Adrenal gland (tissue), 12 donors: ENCODE results near the gene ZNF554. TPM values are rescaled to one million over a fixed set of nuclear protein-coding genes. Genes with fewer than 3 reads are reported as not detected.

Source experiments
- DNase-seq, 7 donors: peaks; one replicate each; pipeline ENCODE4 v3.0.0-alpha.2; 2019 to 2020
- H3K27ac ChIP-seq, 5 donors: fragments of 200-600 bp; sonication (generic) in 4 of 5; 1 replicate in 3 of 5; 2 replicates in 2 of 5; pipeline versions ENCODE4 v1.5.1 to v1.8.0; 2016 to 2020; ENCODE audit warnings: mild to moderate bottlenecking in 1 of 5
- H3K27me3 ChIP-seq: fragments of 200-600 bp; 2 replicates; pipeline ENCODE4 v1.8.0; 2021
- H3K36me3 ChIP-seq, 2 donors: fragments of 200-600 bp; replicated peaks in 1 of 2; 1 replicate in 1 of 2; 2 replicates in 1 of 2; pipeline versions ENCODE4 v1.5.1 to v1.8.0; 2018 to 2022
- H3K4me1 ChIP-seq, 2 donors: fragments of 200-600 bp; replicated peaks in 1 of 2; 1 replicate in 1 of 2; 2 replicates in 1 of 2; pipeline versions ENCODE4 v1.5.1 to v1.8.0; 2018 to 2021
- H3K4me3 ChIP-seq, 4 donors: fragments of 200-600 bp; sonication (generic) in 3 of 4; one replicate each; pipeline ENCODE4 v1.5.1; 2016 to 2018
- H3K9me3 ChIP-seq, 3 donors: fragments of 200-600 bp; sonication (generic) in 1 of 3; replicated peaks in 1 of 3; 1 replicate in 2 of 3; 2 replicates in 1 of 3; pipeline versions ENCODE4 v1.5.1 to v1.8.0; 2016 to 2021
- CTCF ChIP-seq, 6 experiments: fragments of 450-650 bp in 4 of 6; fragments of 200-600 bp in 2 of 6; sonication (generic) in 1 of 6; IDR thresholded peaks; 1 replicate in 5 of 6; 2 replicates in 1 of 6; pipeline versions ENCODE4 v1.5.1 to v1.8.0; 2016 to 2021; ENCODE audit warnings: antibody characterized with exemption in 6 of 6, mild to moderate bottlenecking in 2 of 6, moderate library complexity in 1 of 6
- POLR2A ChIP-seq, 2 donors: fragments of 450-650 bp; IDR thresholded peaks; one replicate each; pipeline ENCODE4 v1.6.1; 2017; ENCODE audit warnings: antibody characterized with exemption in 2 of 2, mild to moderate bottlenecking in 2 of 2, moderate library complexity in 1 of 2
- WGBS, 4 donors: extraction: QIAGEN DNeasy Blood & Tissue Kit in 2 of 4; methylation state at CpG; one replicate each; pipeline versions ENCODE4 v1.1.5 to v1.1.7; 2013 to 2017; 5-methylcytosine and 5-hydroxymethylcytosine counted together
- intact Hi-C, 2 donors: fragments of 100-400 bp; cut with DNase I; formaldehyde crosslinking; loops; one replicate each; pipeline versions ENCODE4 v1.14.1 to v1.15.0; 2022 to 2023
- polyA plus RNA-seq, 3 donors: library from polyadenylated mRNA; stranded (reverse); fragments of 200-250 nt in 2 of 3; fragments of 350-450 nt in 1 of 3; fragmentation: Illumina TruSeq in 1 of 3; extraction: RNeasy Lipid Tissue Mini Kit (QIAGEN cat#74804) in 1 of 3; gene quantifications; one replicate each; pipeline ENCODE4 v1.2.3, GENCODE V29; 2013 to 2014
- total RNA-seq, 9 donors: library from RNA; depleted of rRNA in 4 of 9; stranded (reverse); fragments of >200 nt in 4 of 9; fragments of 120-200 nt in 1 of 9; fragmentation: NEBNext Ultra II Directional in 1 of 9; extraction: Animal tissue kit (Norgen Biotek cat#: 25700) in 1 of 9; gene quantifications; one replicate each; pipeline versions ENCODE4 v1.1.0 to v1.2.4, GENCODE V29; 2013 to 2023
- donor health status: healthy with polysubstance abuse.
- donor health status: Bipolar disorder and iron deficiency.
- donor health status: DM: yes; HTN: yes; CAD: no.
- donor health status: DM: no; HTN: no; CAD: no.
- donor health status: DM: no; HTN: no; CAD: no.
- donor health status: DM: yes; HTN: yes; CAD: no.

Gene ZNF554
- total and polyA plus RNA-seq, 12 donors = 1.6 to 6.9 (median 3.9) TPM

- no peaks in the 10 kb centered on the region for H3K9me3 ChIP-seq
- no peaks in the 10 kb centered on the region for H3K4me1 ChIP-seq
- peaks cover 0 to 25% of the 10 kb centered on the region in 2 donors for H3K36me3 ChIP-seq
- intact Hi-C loops = no loop called here
- no peak overlapping the region for H3K27ac ChIP-seq
- DNase-seq = no peak
- WGBS, 4 donors = 83 to 97% (median 96%) methylated on average over 1 to 58 of the region's 58 CpGs
- no peak for TF ChIP-seq CTCF (IDR thresholded peaks at IDR 0.05)
- no peak for TF ChIP-seq POLR2A (IDR thresholded peaks at IDR 0.05)
- no peak overlapping the region for H3K4me3 ChIP-seq
- no peaks in the 10 kb centered on the region for H3K27me3 ChIP-seq
Observed at GRCh38 chr19:2810141-2811091, 9.3 kb upstream of the ZNF554 start.

DNA sequence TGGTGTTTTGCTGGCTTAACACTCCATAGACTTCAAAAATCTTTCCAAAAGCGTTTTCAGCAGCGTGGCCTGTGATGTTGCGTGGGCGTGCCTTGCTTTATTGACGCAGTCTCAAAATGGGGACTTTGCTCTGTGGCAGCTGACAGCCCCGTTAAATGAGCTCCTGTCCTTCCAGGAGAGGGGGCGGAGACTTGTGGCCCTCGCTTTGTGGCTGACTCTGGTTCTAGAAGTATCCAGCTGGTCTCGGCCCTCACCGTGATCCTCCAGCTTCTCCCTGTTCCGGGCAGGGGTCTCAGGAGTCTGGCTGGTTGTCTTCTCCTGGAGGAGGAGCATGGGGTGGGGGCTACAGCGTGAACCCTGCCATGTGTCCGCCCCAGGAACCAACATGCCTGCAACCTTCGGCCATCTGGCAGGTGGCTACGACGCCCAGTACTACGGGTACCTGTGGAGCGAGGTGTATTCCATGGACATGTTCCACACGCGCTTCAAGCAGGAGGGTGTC lies 8.4 kb upstream of the ZNF554 start:
- TF ChIP-seq CTCF (IDR thresholded peaks at IDR 0.05) (no peak), POLR2A (IDR thresholded peaks at IDR 0.05) (no peak)
- no peak overlapping the region for H3K27ac ChIP-seq
- H3K36me3 ChIP-seq = peaks cover 0 to 25% of the 10 kb centered on the region in 2 donors
- H3K4me3 ChIP-seq = no peak overlapping the region
- H3K4me1 ChIP-seq = peaks cover 0 to 6% of the 10 kb centered on the region in 2 donors
- WGBS, 4 donors = 96 to 99% (median 98%) methylated on average over 14 to 20 of the region's 20 CpGs
- H3K9me3 ChIP-seq = no peaks in the 10 kb centered on the region
- no peak for DNase-seq
- intact Hi-C loops = no loop called here
- H3K27me3 ChIP-seq = no peaks in the 10 kb centered on the region

DNA sequence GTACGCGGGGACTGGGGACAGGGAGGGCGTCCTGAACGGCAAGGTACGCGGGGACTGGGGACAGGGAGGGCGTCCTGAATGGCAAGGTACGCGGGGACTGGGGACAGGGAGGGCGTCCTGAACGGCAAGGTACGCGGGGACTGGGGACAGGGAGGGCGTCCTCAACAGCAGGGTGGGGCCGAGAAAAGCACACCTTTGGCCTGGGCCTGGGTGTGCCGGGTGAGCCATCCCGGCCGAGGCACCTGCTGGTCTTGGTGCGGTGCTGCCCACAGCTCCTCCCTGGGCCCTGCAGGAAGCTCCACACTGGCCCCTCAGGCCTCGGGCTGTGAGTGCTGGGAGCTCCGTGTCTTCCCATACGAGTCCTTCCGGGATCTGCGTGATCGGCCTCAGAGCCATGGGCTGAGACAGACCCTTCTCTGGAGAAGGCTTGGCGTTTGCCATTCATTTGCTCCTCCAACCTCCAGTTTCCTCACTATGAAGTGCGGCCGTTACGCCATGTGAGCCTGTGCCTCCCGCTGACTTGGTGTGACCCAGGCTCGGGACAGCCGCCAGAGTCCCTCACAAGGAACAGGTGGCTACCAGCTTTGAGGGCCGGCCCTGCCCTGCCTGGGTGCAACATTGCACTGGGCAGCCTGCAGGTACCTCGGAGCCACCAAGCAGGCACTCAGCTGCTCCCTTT lies 7.8 kb upstream of the ZNF554 start:
- no peak overlapping the region for H3K27ac ChIP-seq
- 89 to 96% (median 95%) methylated on average over 26 to 34 of the region's 34 CpGs for WGBS, 4 donors
- H3K4me3 ChIP-seq = no peak overlapping the region
- no peak for TF ChIP-seq POLR2A (IDR thresholded peaks at IDR 0.05)
- TF ChIP-seq CTCF (IDR thresholded peaks at IDR 0.05) = no peak
- DNase-seq = no peak
- intact Hi-C loops = no loop called here
- peaks cover 0 to 6% of the 10 kb centered on the region in 2 donors for H3K4me1 ChIP-seq
- no peaks in the 10 kb centered on the region for H3K27me3 ChIP-seq
- no peaks in the 10 kb centered on the region for H3K9me3 ChIP-seq
- peaks cover 0 to 22% of the 10 kb centered on the region in 2 donors for H3K36me3 ChIP-seq
